DND-41 (cell line): Measurements from ENCODE around the gene AP3S1.
"Not testable (repeated sequence)": the region's sequence is repeated elsewhere in the genome, so short reads cannot be mapped to it uniquely, and the experiment has no call there.

ENCODE experiments used
- ATAC-seq: fragments of 200-7000 bp; cut with Tn5 transposase; 3 replicates; pipeline ENCODE4 v1.9.1; 2021; ENCODE audit warnings: low read depth; ENCODE audit not compliant: insufficient read depth
- DNase-seq: peaks from one replicate; pipeline ENCODE4 v3.0.0-alpha.2; 2020
- H2AFZ ChIP-seq: 2 replicates; pipeline ENCODE4 v1.6.0; 2012; ENCODE audit warnings: low read depth, low read length
- H3K27ac ChIP-seq: 2 replicates; pipeline ENCODE4 v1.5.1; 2012; ENCODE audit warnings: low read length, inconsistent platforms
- H3K27me3 ChIP-seq: fragments of 200-600 bp; sonication (generic); 2 replicates; pipeline ENCODE4 v1.6.0; 2012; ENCODE audit warnings: low read length, mild to moderate bottlenecking, inconsistent platforms; ENCODE audit not compliant: insufficient read depth, poor library complexity
- H3K36me3 ChIP-seq: 2 replicates; pipeline ENCODE4 v1.5.1; 2012; ENCODE audit warnings: low read length, inconsistent platforms; ENCODE audit not compliant: insufficient read depth
- H3K4me1 ChIP-seq: 2 replicates; pipeline ENCODE4 v1.5.1; 2012; ENCODE audit warnings: mild to moderate bottlenecking, low read length; ENCODE audit not compliant: insufficient read depth
- H3K4me2 ChIP-seq: 2 replicates; pipeline ENCODE4 v1.6.0; 2012; ENCODE audit warnings: mild to moderate bottlenecking, moderate library complexity, low read length, inconsistent platforms; ENCODE audit not compliant: insufficient read depth
- H3K4me3 ChIP-seq, 2 experiments: fragments of 200-600 bp in 1 of 2; shearing (Covaris generic) in 1 of 2; 2 replicates each; pipeline ENCODE4 v1.5.1; 2012 to 2016; ENCODE audit warnings: inconsistent platforms in 2 of 2, low read length in 2 of 2, mild to moderate bottlenecking in 2 of 2, low read depth in 1 of 2, moderate library complexity in 1 of 2
- H3K79me2 ChIP-seq: 2 replicates; pipeline ENCODE4 v1.6.0; 2012; ENCODE audit warnings: low read length, inconsistent platforms; ENCODE audit not compliant: insufficient read depth
- H3K9ac ChIP-seq: 2 replicates; pipeline ENCODE4 v1.6.0; 2012; ENCODE audit warnings: low read depth, mild to moderate bottlenecking, inconsistent platforms, low read length, moderate library complexity
- H3K9me3 ChIP-seq: 2 replicates; pipeline ENCODE4 v1.5.1; 2012; ENCODE audit warnings: low read length, moderate library complexity, mild to moderate bottlenecking, inconsistent platforms; ENCODE audit not compliant: insufficient read depth, severe bottlenecking
- H4K20me1 ChIP-seq: 2 replicates; pipeline ENCODE4 v1.6.0; 2012; ENCODE audit warnings: low read length; ENCODE audit not compliant: insufficient read depth
- EZH2 ChIP-seq: IDR thresholded peaks from 3 replicates; pipeline ENCODE4 v1.6.1; 2012; ENCODE audit warnings: borderline replicate concordance, low read depth, mild to moderate bottlenecking, moderate library complexity, low read length, inconsistent platforms; ENCODE audit not compliant: severe bottlenecking
- TF ChIP-seq, protein P1 (sequence below): IDR thresholded peaks from 2 replicates; pipeline ENCODE4 v1.5.1; 2012; ENCODE audit warnings: borderline replicate concordance, low read length, moderate library complexity, mild to moderate bottlenecking; ENCODE audit not compliant: poor library complexity, severe bottlenecking; ENCODE audit errors: extremely low read depth

AP3S1 gene

DNA sequence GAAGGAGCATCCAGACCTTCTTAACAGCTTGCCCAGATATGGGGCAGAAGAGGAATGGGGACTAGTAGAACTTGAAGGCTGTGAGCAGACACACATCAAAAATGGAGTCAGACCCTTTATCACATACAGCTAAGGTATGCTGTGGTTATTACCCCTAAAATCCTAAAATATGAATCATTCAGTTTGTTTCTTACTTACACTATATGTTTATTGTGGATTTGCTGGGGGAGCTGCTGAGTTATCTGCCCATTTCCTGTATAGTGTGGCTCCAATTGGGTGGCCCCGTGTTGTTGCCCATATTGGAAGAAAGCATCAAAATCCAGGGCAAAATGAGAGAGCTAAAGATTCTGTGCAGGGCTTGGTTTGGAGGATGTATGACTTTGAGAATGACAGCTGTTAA, 56.9 kb downstream of the AP3S1 start:
- DNase-seq: no peak
- Histone ChIP-seq H3K4me3 (no peak overlapping the region), H3K36me3 (0 out of 2 replicates have a peak, but pooled peaks cover 5% of the 10 kb centered on the region), H3K9ac (no peak overlapping the region), H3K79me2 (no peaks in the 10 kb centered on the region), H4K20me1 (no peaks in the 10 kb centered on the region), H3K27me3 (no peaks in the 10 kb centered on the region), H3K4me2 (no peak overlapping the region), H3K27ac (no peak overlapping the region), H3K4me1 (no peaks in the 10 kb centered on the region), H2AFZ (no peak overlapping the region), H3K9me3 (no peaks in the 10 kb centered on the region)
- TF ChIP-seq, protein P1, sequence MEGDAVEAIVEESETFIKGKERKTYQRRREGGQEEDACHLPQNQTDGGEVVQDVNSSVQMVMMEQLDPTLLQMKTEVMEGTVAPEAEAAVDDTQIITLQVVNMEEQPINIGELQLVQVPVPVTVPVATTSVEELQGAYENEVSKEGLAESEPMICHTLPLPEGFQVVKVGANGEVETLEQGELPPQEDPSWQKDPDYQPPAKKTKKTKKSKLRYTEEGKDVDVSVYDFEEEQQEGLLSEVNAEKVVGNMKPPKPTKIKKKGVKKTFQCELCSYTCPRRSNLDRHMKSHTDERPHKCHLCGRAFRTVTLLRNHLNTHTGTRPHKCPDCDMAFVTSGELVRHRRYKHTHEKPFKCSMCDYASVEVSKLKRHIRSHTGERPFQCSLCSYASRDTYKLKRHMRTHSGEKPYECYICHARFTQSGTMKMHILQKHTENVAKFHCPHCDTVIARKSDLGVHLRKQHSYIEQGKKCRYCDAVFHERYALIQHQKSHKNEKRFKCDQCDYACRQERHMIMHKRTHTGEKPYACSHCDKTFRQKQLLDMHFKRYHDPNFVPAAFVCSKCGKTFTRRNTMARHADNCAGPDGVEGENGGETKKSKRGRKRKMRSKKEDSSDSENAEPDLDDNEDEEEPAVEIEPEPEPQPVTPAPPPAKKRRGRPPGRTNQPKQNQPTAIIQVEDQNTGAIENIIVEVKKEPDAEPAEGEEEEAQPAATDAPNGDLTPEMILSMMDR: no peak
- TF ChIP-seq EZH2: no peak
- no peak for ATAC-seq

- no peaks in the 10 kb centered on the region for H3K36me3 ChIP-seq
- no peak for DNase-seq
- ATAC-seq: no peak
- H4K20me1 ChIP-seq: no peaks in the 10 kb centered on the region
- no peaks in the 10 kb centered on the region for H3K27me3 ChIP-seq
- no peak for TF ChIP-seq EZH2
- TF ChIP-seq, protein P1: no peak
- no peak overlapping the region for H2AFZ ChIP-seq
- no peak overlapping the region for H3K27ac ChIP-seq
- H3K4me1 ChIP-seq: no peaks in the 10 kb centered on the region
- no peak overlapping the region for H3K4me2 ChIP-seq
- no peaks in the 10 kb centered on the region for H3K9me3 ChIP-seq
- H3K9ac ChIP-seq: no peak overlapping the region
- no peaks in the 10 kb centered on the region for H3K79me2 ChIP-seq
- no peak overlapping the region for H3K4me3 ChIP-seq
Observed at GRCh38 chr5:115907177-115907576, 65.4 kb downstream of the AP3S1 start.

DNA sequence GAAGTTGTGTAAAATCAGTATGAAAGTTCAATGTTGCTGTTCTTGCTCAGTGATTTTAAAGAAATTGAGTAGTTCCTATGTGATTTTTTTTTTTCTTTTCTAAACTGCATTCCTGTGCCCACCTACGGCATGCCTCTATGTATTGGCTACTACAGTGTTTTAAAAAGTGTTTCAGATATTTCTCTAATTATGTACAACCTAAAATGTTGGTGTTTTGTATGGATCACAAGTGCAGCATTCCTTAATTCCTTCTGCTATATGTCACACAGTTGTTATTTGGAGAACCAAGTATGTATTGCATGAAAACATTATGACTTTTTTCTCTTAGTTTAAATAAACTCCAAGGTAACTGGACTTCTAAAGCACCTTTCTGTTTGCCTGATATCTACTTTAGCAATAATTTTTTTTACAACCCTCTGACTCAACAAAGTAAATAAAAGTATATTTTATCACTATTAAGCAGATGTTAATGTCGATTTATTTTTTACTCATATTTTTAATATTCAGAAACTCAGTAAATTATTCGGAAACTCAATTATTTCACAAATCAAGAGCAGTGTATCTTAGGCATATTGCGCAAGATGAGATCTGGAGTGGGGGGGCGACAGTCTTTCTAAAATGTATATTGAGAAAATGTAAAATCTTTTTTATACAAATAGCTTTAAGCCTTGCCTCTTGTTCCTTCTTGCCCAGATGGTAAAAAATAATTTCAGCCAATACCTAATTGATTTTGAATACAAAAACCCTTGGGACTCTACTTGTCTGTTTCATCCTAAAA, 72.1 kb downstream of the AP3S1 start:
- H3K9ac ChIP-seq, H3K4me3 ChIP-seq, H3K27me3 ChIP-seq, H3K27ac ChIP-seq, DNase-seq, H4K20me1 ChIP-seq, H2AFZ ChIP-seq, ATAC-seq, H3K79me2 ChIP-seq, H3K9me3 ChIP-seq, H3K4me2 ChIP-seq, H3K36me3 ChIP-seq, H3K4me1 ChIP-seq: not testable (repeated sequence)

DNA sequence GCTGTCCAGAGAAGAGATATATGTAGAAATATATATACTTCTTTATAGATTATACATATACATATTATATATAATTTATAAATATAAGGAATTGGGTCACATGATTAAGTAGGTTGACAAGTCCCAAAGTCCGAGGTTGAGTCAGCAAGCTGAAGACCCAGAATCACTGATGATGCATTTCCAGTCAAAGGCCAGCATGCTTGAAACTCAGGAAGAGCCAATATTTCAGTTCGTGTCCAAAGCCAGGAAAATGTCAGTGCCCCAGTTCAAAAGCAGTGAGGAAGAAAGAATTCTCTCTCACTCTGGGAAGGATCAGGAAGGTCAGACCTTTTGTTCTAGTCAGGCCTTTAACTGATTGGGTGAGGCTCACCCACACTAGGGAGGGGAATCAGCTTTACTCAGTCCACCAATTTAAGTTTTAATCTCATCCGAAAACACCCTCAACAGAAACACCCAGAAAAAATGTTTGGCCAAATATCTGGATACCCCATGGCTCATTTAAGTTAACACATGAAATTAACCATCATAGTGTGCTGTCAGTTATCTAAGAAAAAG, 78.5 kb downstream of the AP3S1 start:
- Histone ChIP-seq H4K20me1 (no peaks in the 10 kb centered on the region), H3K36me3 (no peaks in the 10 kb centered on the region), H3K4me2 (no peak overlapping the region), H3K4me1 (no peaks in the 10 kb centered on the region), H3K4me3 (no peak overlapping the region), H2AFZ (no peak overlapping the region), H3K27me3 (no peaks in the 10 kb centered on the region), H3K9ac (no peak overlapping the region), H3K79me2 (no peaks in the 10 kb centered on the region), H3K27ac (no peak overlapping the region), H3K9me3 (no peaks in the 10 kb centered on the region)
- ATAC-seq (no peak), DNase-seq (no peak)
- TF ChIP-seq EZH2: no peak
- TF ChIP-seq, protein P1: no peak

- not testable (repeated sequence) for H3K4me3 ChIP-seq, H3K4me1 ChIP-seq, H3K27me3 ChIP-seq, DNase-seq, H3K9ac ChIP-seq, H3K9me3 ChIP-seq, H3K36me3 ChIP-seq, H4K20me1 ChIP-seq, H2AFZ ChIP-seq, H3K4me2 ChIP-seq, H3K27ac ChIP-seq, ATAC-seq, H3K79me2 ChIP-seq
Observed at GRCh38 chr5:115928578-115929407, 87.1 kb downstream of the AP3S1 start.
